K562 (cell line): ENCODE measurements around the gene KCNMB1. TPM values are rescaled to one million over a fixed set of nuclear protein-coding genes. Genes with fewer than 3 reads are reported as not detected.

Source experiments
- ATAC-seq: fragments of 200-7000 bp; cut with Tn5 transposase; 3 replicates; pipeline ENCODE4 v1.9.1; 2020; ENCODE audit warnings: moderate library complexity
- BruUV-seq: library from RNA; stranded (reverse); fragments of 400-500 nt; replicated peaks from 2 replicates; lab custom pipeline; 2021; lab: Mats Ljungman, UMichigan
- CTCF ChIA-PET: fragments of 300-600 bp; formaldehyde crosslinking; extraction: SDS; loops from one replicate; lab custom pipeline; 2021; ENCODE audit warnings: low intra/inter-chr PET ratio; lab: Yijun Ruan, JAX
- POLR2A ChIA-PET: fragments of 300-600, 350-650 bp; sonication (Branson Sonifier 250); formaldehyde crosslinking; extraction: SDS; loops from one replicate; lab custom pipeline; 2021; ENCODE audit warnings: antibody characterized with exemption, inconsistent platforms; lab: Yijun Ruan, JAX
- DNase-seq, 4 experiments: peaks; one replicate each; pipeline versions ENCODE4 v3.0.0 to v3.0.0-alpha.2; 2011 to 2018; ENCODE audit warnings: low spot score in 3 of 4, mixed read lengths in 3 of 4; ENCODE audit errors: extremely low read depth in 1 of 4
- FAIRE-seq: peaks from 2 replicates; lab custom pipeline; 2011; peaks lifted over from hg19 to GRCh38; lab: Jason Lieb, UNC
- H2AFZ ChIP-seq: 2 replicates; pipeline ENCODE4 v1.6.0; 2011; ENCODE audit warnings: low read depth, low read length, control low read depth, inconsistent platforms
- H3K27ac ChIP-seq: fragments of 200-600 bp; 3 replicates; pipeline ENCODE4 v1.8.0; 2011; ENCODE audit warnings: low read depth, mild to moderate bottlenecking, control low read depth, inconsistent platforms, low read length, moderate library complexity, mixed read lengths; ENCODE audit errors: extremely low read depth
- H3K27me3 ChIP-seq, 2 experiments: fragments of 300-600 bp in 1 of 2; 2 replicates in 1 of 2; 3 replicates in 1 of 2; pipeline versions ENCODE4 v1.6.0 to v1.8.0; 2011; ENCODE audit warnings: inconsistent platforms in 2 of 2, low read length in 2 of 2, mild to moderate bottlenecking in 1 of 2, mixed read lengths in 1 of 2, moderate library complexity in 1 of 2; ENCODE audit not compliant: control insufficient read depth in 2 of 2, insufficient read depth in 2 of 2
- H3K36me3 ChIP-seq: fragments of 300-600 bp; 3 replicates; pipeline ENCODE4 v1.8.0; 2011; ENCODE audit warnings: mild to moderate bottlenecking, low read length, inconsistent platforms; ENCODE audit not compliant: control insufficient read depth, insufficient read depth
- H3K4me1 ChIP-seq, 2 experiments: fragments of 200-600 bp in 1 of 2; replicated peaks in 1 of 2; 2 replicates in 1 of 2; 3 replicates in 1 of 2; pipeline versions ENCODE4 v1.5.1 to v1.8.0; 2011; ENCODE audit warnings: inconsistent platforms in 2 of 2, low read length in 2 of 2, mild to moderate bottlenecking in 1 of 2, mixed read lengths in 1 of 2, moderate library complexity in 1 of 2; ENCODE audit not compliant: control insufficient read depth in 2 of 2, insufficient read depth in 2 of 2
- H3K4me2 ChIP-seq: 2 replicates; pipeline ENCODE4 v1.6.1; 2011; ENCODE audit warnings: low read length, control low read depth, inconsistent platforms, mixed read lengths; ENCODE audit not compliant: insufficient read depth
- H3K4me3 ChIP-seq: fragments of 200-600 bp; sonication (generic), shearing (Covaris generic); 2 replicates; pipeline ENCODE4 v1.5.1; 2016; ENCODE audit warnings: control low read depth, inconsistent platforms
- H3K79me2 ChIP-seq: fragments of 200-600 bp; 3 replicates; pipeline ENCODE4 v1.8.0; 2011; ENCODE audit warnings: low read length, inconsistent platforms; ENCODE audit not compliant: control insufficient read depth, insufficient read depth
- H3K9ac ChIP-seq, 2 experiments: 2 replicates each; pipeline versions ENCODE4 v1.6.0 to v1.6.1; 2011; ENCODE audit warnings: low read depth in 2 of 2, low read length in 2 of 2, control low read depth in 1 of 2, inconsistent platforms in 1 of 2, mild to moderate bottlenecking in 1 of 2, mixed read lengths in 1 of 2; ENCODE audit not compliant: insufficient read depth in 1 of 2
- H3K9me1 ChIP-seq: one replicate; pipeline ENCODE4 v1.6.0; 2011; ENCODE audit warnings: inconsistent platforms, mild to moderate bottlenecking, low read length, moderate library complexity; ENCODE audit not compliant: control insufficient read depth, insufficient read depth
- H3K9me3 ChIP-seq: replicated peaks from 2 replicates; pipeline ENCODE4 v1.5.1; 2011; ENCODE audit warnings: low read depth, low read length, inconsistent platforms; ENCODE audit not compliant: control insufficient read depth, insufficient read depth
- H4K20me1 ChIP-seq: replicated peaks from 2 replicates; pipeline ENCODE4 v1.6.1; 2011; ENCODE audit warnings: low read length, inconsistent platforms, mixed read lengths; ENCODE audit not compliant: control insufficient read depth, insufficient read depth
- ATF3 ChIP-seq, 2 experiments: fragments of 450-650 bp in 1 of 2; sonication (generic) in 1 of 2; formaldehyde crosslinking in 1 of 2; IDR thresholded peaks in 1 of 2; conservative IDR thresholded peaks in 1 of 2; 2 replicates each; pipeline versions ENCODE4 v1.6.1 to v1.8.1; 2016 to 2023; ENCODE audit warnings: mild to moderate bottlenecking in 2 of 2, moderate library complexity in 2 of 2, inconsistent platforms in 1 of 2, missing genetic modification reagents in 1 of 2
- CREB3 ChIP-seq: fragments of 450-650 bp; conservative IDR thresholded peaks from 2 replicates; pipeline ENCODE4 v1.6.1; 2016; ENCODE audit warnings: missing genetic modification characterization, low read depth, mild to moderate bottlenecking, missing compliant biosample characterization, moderate library complexity
- KAT8 ChIP-seq: fragments of 450-650 bp; IDR thresholded peaks from 2 replicates; pipeline ENCODE4 v1.6.1; 2016; ENCODE audit warnings: low read depth, mild to moderate bottlenecking
- LEF1 ChIP-seq: fragments of 450-650 bp; IDR thresholded peaks from 2 replicates; pipeline ENCODE4 v1.6.1; 2016; ENCODE audit warnings: mild to moderate bottlenecking
- MEIS2 ChIP-seq: fragments of 450-650 bp; IDR thresholded peaks from 2 replicates; pipeline ENCODE4 v1.6.1; 2014; ENCODE audit warnings: mild to moderate bottlenecking; ENCODE audit not compliant: partially characterized antibody
- PKNOX1 ChIP-seq: fragments of 450-650 bp; IDR thresholded peaks from 2 replicates; pipeline ENCODE4 v1.6.1; 2016
- RBM25 ChIP-seq: fragments of 200-400 bp; formaldehyde crosslinking; IDR thresholded peaks from 2 replicates; pipeline ENCODE4 v1.6.1; 2018; ENCODE audit warnings: low read length, low read depth, moderate library complexity; ENCODE audit not compliant: severe bottlenecking
- SAP30 ChIP-seq: fragments of 200-600 bp; sonication (generic); IDR thresholded peaks from 2 replicates; pipeline ENCODE4 v1.6.1; 2012; ENCODE audit warnings: borderline replicate concordance, low read depth, mild to moderate bottlenecking, moderate library complexity, low read length, control low read depth, inconsistent platforms; ENCODE audit not compliant: insufficient read depth, poor library complexity, severe bottlenecking
- TSC22D4 ChIP-seq: fragments of 450-650 bp; IDR thresholded peaks from 2 replicates; pipeline ENCODE4 v1.6.1; 2016; ENCODE audit warnings: missing genetic modification characterization, missing biosample characterization, control low read depth
- ZFP30 ChIP-seq: fragments of 250-450 bp; sonication (Bioruptor Pico); IDR thresholded peaks from 2 replicates; pipeline ENCODE4 v1.8.0; 2022; ENCODE audit warnings: moderate library complexity, mild to moderate bottlenecking, inconsistent platforms, borderline replicate concordance
- ZNF3 ChIP-seq: fragments of 250-450 bp; sonication (Bioruptor Pico); IDR thresholded peaks from 2 replicates; pipeline ENCODE4 v1.5.0; 2021; ENCODE audit warnings: mild to moderate bottlenecking, moderate library complexity
- ZNF408 ChIP-seq: fragments of 250-450 bp; sonication (Bioruptor Pico); IDR thresholded peaks from 2 replicates; pipeline ENCODE4 v1.4.0; 2020; ENCODE audit warnings: low read depth, mild to moderate bottlenecking, moderate library complexity
- WGBS: fragments of 100-300 bp; shearing (Covaris generic); methylation state at CpG from one replicate; pipeline ENCODE4 v1.1.6; 2016; ENCODE audit warnings: low coverage, mixed read lengths; ENCODE audit not compliant: insufficient coverage; ENCODE audit errors: missing lambda C conversion rate; 5-methylcytosine and 5-hydroxymethylcytosine counted together
- in situ Hi-C: fragments of 300-500 bp; cut with MboI; formaldehyde crosslinking; loops from 4 replicates; pipeline ENCODE4 v1.15.0; 2018; ENCODE audit warnings: inconsistent platforms, mixed read lengths
- intact Hi-C: fragments of 100-400 bp; cut with micrococcal nuclease; formaldehyde crosslinking; loops from 2 replicates; pipeline ENCODE4 v1.14.2; 2022
- polyA plus RNA-seq, 8 experiments: library from polyadenylated mRNA; depleted of rRNA in 4 of 8; stranded (reverse) in 5 of 8; unstranded in 3 of 8; fragments of >200 nt; fragmentation: Nextera tagmentation in 2 of 8; fragmentation: Illumina TruSeq in 1 of 8; extraction: Ambion mirVana in 2 of 8; extraction: Trizol in 1 of 8; gene quantifications; 2 replicates each; pipeline versions ENCODE4 v1.2.1 to v1.2.3, GENCODE V29; 2011 to 2014; ENCODE audit warnings: inconsistent platforms in 1 of 8, missing spikeins in 1 of 8
- total RNA-seq, 7 experiments: library from RNA; depleted of rRNA in 6 of 7; stranded (reverse); fragments of >200 nt in 6 of 7; fragmentation: Illumina TruSeq in 2 of 7; extraction: Trizol in 2 of 7; gene quantifications; 2 replicates each; pipeline versions ENCODE4 v1.2.1 to v1.2.3, GENCODE V29; 2011 to 2021; ENCODE audit warnings: low replicate concordance in 1 of 7

Gene KCNMB1
- total and polyA plus RNA-seq, 9 of the 15 experiments (the other 6 are each of a cell fraction or from before 2014, with no cell fraction given) = not detected

GRCh38 chr5:170414786-170415185 lies 25.6 kb upstream of the KCNMB1 start:
- no peaks in the 10 kb centered on the region for H3K9me1 ChIP-seq
- no peaks in the 10 kb centered on the region for H3K4me1 ChIP-seq
- H2AFZ ChIP-seq = no peak overlapping the region
- ATAC-seq (no peak), DNase-seq (no peak), FAIRE-seq (no peak)
- intact Hi-C loops = loop anchor here (5.0 kb wide), 1 partner anchor 57 kb away; no protein-coding TSS in a partner anchor
- CTCF ChIA-PET = no interaction called here
- no peaks in the 10 kb centered on the region for H3K9me3 ChIP-seq
- no peak overlapping the region for H3K9ac ChIP-seq
- POLR2A ChIA-PET = no interaction called here
- in situ Hi-C loops = loop anchor here (5.0 to 10.0 kb wide), 2 partner anchors 187 to 320 kb away; no protein-coding TSS in a partner anchor
- no peak overlapping the region for H3K27ac ChIP-seq
- WGBS = 4% methylated on average over 6 of the region's 6 CpGs
- H3K27me3 ChIP-seq = 0 out of 5 replicates have a peak, but pooled peaks cover 0 to 8% of the 10 kb centered on the region in 2 experiments
- H3K4me2 ChIP-seq = no peak overlapping the region
- no peak overlapping the region for H3K4me3 ChIP-seq
- no peaks in the 10 kb centered on the region for H4K20me1 ChIP-seq
- no peaks in the 10 kb centered on the region for H3K79me2 ChIP-seq
- TF ChIP-seq ZFP30 (CRISPR knock-in tag) (no peak), ZNF3 (CRISPR knock-in tag) (peak; percentile 75; the same call in 1 of the 2 replicates), RBM25 (peak; percentile 58), ZNF408 (CRISPR knock-in tag) (no peak)
- BruUV-seq = no TSS peak
- no peaks in the 10 kb centered on the region for H3K36me3 ChIP-seq

- 3% methylated on average over 3 of the region's 3 CpGs for WGBS
- ChIA-PET CTCF (no interaction called here), POLR2A (no interaction called here)
- Histone ChIP-seq H3K9me1 (no peaks in the 10 kb centered on the region), H3K4me1 (no peaks in the 10 kb centered on the region), H3K27ac (no peak overlapping the region), H3K79me2 (no peaks in the 10 kb centered on the region), H3K27me3 (peaks cover 0 to 8% of the 10 kb centered on the region in 2 experiments; a peak in 1 of 5 replicates), H3K9me3 (no peaks in the 10 kb centered on the region), H3K36me3 (no peaks in the 10 kb centered on the region), H2AFZ (no peak overlapping the region), H3K4me2 (no peak overlapping the region), H4K20me1 (no peaks in the 10 kb centered on the region), H3K9ac (no peak overlapping the region), H3K4me3 (no peak overlapping the region)
- in situ Hi-C loops (loop anchor here (10.0 kb wide), 1 partner anchor 319 kb away; no protein-coding TSS in a partner anchor), intact Hi-C loops (loop anchor here (5.0 kb wide), 1 partner anchor 57 kb away; no protein-coding TSS in a partner anchor)
- no peak for DNase-seq
- no peak for ATAC-seq
- no TSS peak for BruUV-seq
- FAIRE-seq = no peak
- TF ChIP-seq MEIS2 (peak; percentile 63), KAT8 (no peak), PKNOX1 (peak; percentile 46; the same call in 1 of the 2 replicates), ATF3 (IDR thresholded peaks at IDR 0.05) (no peak), ATF3 (CRISPR knock-in tag; conservative IDR thresholded peaks at IDR 0.05) (no peak), LEF1 (no peak), CREB3 (tag) (no peak), SAP30 (no peak), TSC22D4 (no peak)
Observed at GRCh38 chr5:170413897-170414296, 24.7 kb upstream of the KCNMB1 start.
